Measurements from ENCODE around the gene DCAF12.
"Not testable (repeated sequence)": the region's sequence is repeated elsewhere in the genome, so short reads cannot be mapped to it uniquely, and the experiment has no call there.

The DCAF12 gene

DNA sequence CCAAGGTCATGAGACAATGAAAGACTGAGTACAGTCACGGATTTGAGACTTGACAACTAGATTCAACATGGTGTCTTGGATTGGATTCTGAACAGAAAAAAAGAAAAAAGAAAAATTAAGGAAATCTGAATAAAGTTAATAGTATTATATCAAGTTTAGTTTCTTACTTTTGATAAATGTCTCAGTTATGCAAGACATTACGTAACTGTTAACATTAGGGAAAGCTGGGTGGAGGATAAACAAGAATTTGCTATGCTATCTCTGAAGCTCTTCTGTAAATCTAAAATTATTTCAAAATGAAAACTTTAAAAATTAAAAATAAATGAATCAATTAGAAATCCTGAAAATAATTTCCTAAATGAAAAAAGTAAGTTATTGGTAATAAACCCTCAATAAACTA, 14.4 kb upstream of the DCAF12 start:
- in situ Hi-C loops (cut with MboI; ENCODE audit: low sequenced_read_pairs), result no loop called here
- no peaks in the 10 kb centered on the region for H3K27me3 ChIP-seq (ENCODE audit: low read depth)
- no peak for DNase-seq (ENCODE audit: low spot score in 2 of 2)
- H3K4me3 ChIP-seq, result no peak overlapping the region
- no peaks in the 10 kb centered on the region for H3K4me1 ChIP-seq
- H3K36me3 ChIP-seq (replicated peaks), result no peaks in the 10 kb centered on the region
- no peaks in the 10 kb centered on the region for H3K9me3 ChIP-seq

DNA sequence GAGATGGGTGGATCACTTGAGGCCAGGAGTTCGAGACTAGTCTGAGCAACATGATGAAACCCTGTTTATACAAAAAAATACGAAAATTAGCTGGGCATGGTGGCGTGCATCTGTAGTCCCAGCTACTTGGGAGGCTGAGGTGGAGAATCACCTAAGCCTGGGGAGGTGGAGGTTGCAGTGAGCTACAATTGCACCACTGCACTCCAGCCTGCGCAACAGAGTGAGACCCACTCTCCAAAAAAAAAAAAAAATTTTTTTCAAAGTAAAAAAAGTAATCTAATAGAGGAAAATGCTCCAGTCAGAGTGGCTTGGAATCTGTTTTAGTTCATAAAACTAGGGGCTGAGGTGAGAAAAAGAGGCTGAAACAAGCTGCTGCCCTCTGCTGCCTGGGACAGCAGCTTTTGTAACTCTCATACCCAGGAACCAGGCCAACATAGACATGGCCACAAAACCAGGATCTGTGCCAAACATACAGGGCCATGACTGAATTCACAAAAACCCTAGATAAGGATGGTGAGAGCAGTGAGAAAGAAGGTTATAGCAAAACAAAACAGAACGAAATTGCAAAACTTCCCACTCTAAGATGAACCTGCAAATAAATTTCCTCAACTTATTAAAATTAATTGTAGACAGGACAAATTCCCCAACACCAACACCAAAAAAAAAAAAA, 13.1 kb upstream of the DCAF12 start:
- no peak overlapping the region for H3K4me3 ChIP-seq
- in situ Hi-C loops (cut with MboI; ENCODE audit: low sequenced_read_pairs), result no loop called here
- no peak for DNase-seq (ENCODE audit: low spot score in 2 of 2)
- no peaks in the 10 kb centered on the region for H3K9me3 ChIP-seq
- no peaks in the 10 kb centered on the region for H3K27me3 ChIP-seq (ENCODE audit: low read depth)
- no peaks in the 10 kb centered on the region for H3K36me3 ChIP-seq (replicated peaks)
- no peaks in the 10 kb centered on the region for H3K4me1 ChIP-seq

DNA sequence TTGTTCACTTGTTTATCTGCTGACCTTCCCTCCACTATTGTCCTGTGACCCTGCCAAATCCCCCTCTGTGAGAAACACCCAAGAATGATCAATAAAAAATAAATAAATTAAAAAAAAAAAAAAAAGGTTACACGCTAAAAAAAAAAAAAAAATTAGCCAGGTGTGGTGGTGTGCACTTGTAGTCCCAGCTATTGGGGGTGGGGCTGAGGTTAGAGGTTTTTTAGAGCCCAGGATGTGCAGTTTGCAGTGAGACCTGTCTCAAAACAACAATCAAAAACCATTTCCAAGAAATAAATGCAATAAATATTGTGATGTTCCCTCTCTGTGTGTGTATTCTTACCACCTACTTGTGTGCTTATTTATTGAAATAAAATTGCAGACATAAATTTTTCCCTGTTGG, 12.1 kb upstream of the DCAF12 start:
- DNase-seq (ENCODE audit: low spot score in 2 of 2); H3K4me1 ChIP-seq; H3K4me3 ChIP-seq; H3K36me3 ChIP-seq (replicated peaks); H3K27me3 ChIP-seq (ENCODE audit: low read depth); H3K9me3 ChIP-seq; in situ Hi-C loops (cut with MboI; ENCODE audit: low sequenced_read_pairs): not testable (repeated sequence)

DNA sequence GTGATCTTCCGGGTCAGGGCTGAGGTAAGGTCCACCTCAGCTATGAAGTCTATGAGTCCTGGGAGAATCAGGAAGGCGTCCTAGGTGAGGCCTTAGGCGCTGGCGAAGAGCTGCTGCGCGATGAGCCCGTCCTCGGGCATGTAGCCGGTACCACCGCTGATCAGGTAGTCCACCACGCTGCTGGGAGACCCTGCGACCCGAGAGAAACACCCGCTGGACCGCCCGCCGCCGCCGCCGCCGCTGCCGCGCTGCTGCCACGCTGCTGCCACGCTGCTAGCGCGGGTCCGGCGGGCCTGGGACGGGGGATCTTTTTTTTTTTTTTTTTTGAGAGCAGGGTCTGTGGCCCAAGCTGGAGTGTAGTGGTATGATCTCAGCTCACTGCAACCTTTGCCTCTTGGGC, 8.0 kb upstream of the DCAF12 start:
- Histone ChIP-seq H3K36me3 (replicated peaks) (no peaks in the 10 kb centered on the region), H3K4me3 (no peak overlapping the region), H3K27me3 (ENCODE audit: low read depth) (no peaks in the 10 kb centered on the region), H3K4me1 (no peaks in the 10 kb centered on the region), H3K9me3 (no peaks in the 10 kb centered on the region)
- in situ Hi-C loops (cut with MboI; ENCODE audit: low sequenced_read_pairs), result no loop called here
- no peak for DNase-seq (ENCODE audit: low spot score in 2 of 2)

DNA sequence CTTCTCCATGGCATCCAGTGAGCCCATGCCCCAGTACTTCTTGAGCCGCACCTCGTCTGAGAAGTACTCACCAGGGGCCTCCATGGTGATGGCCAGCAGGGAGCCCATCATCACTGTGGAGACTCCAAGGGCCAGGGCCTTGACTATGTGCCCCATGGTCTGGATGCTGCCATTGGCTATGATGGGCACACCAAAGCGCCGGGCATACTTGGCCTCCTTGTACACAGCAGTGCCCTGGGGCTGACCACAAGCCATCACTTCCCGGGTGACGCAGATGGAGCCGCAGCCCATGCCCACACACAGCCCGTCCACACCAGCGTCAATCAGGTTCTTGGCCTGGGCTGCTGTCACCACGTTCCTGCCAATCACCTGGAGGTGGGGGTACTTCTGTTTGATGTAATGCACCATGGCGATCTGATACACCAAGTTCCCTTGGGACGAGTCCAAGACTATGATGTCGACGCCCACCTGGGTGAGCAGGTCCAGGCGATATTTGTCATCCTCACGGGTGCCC, 7.0 kb upstream of the DCAF12 start:
- Histone ChIP-seq H3K4me1 (no peaks in the 10 kb centered on the region), H3K9me3 (no peaks in the 10 kb centered on the region), H3K4me3 (no peak overlapping the region), H3K27me3 (ENCODE audit: low read depth) (no peaks in the 10 kb centered on the region), H3K36me3 (replicated peaks) (no peaks in the 10 kb centered on the region)
- in situ Hi-C loops (cut with MboI; ENCODE audit: low sequenced_read_pairs), result no loop called here
- DNase-seq (ENCODE audit: low spot score in 2 of 2), result no peak

DNA sequence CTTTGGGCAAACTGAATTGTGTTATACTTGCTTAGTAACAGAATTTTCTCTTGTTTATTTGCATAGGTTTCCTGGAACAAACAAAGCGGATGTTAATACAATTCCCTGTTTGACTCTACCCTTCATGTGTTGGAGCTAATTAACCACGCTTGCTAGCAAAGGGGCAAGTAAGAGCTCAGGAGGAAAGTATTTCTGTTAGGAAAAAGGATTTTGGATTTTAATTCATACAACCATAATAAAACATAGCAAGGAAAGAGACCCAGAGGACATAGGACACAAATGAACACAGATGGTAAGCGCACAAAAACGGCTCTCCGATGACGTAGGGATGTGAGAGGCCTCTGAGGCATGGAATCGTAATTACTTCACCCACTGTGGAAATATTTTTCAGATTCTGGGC, 5.1 kb upstream of the DCAF12 start:
- H3K27me3 ChIP-seq (ENCODE audit: low read depth), result no peaks in the 10 kb centered on the region
- H3K4me1 ChIP-seq, result no peaks in the 10 kb centered on the region; the same call in 1 of the 2 replicates
- no peak overlapping the region for H3K4me3 ChIP-seq
- in situ Hi-C loops (cut with MboI; ENCODE audit: low sequenced_read_pairs), result no loop called here
- H3K36me3 ChIP-seq (replicated peaks), result no peaks in the 10 kb centered on the region
- DNase-seq (ENCODE audit: low spot score in 2 of 2), result no peak
- H3K9me3 ChIP-seq, result no peaks in the 10 kb centered on the region

DNA sequence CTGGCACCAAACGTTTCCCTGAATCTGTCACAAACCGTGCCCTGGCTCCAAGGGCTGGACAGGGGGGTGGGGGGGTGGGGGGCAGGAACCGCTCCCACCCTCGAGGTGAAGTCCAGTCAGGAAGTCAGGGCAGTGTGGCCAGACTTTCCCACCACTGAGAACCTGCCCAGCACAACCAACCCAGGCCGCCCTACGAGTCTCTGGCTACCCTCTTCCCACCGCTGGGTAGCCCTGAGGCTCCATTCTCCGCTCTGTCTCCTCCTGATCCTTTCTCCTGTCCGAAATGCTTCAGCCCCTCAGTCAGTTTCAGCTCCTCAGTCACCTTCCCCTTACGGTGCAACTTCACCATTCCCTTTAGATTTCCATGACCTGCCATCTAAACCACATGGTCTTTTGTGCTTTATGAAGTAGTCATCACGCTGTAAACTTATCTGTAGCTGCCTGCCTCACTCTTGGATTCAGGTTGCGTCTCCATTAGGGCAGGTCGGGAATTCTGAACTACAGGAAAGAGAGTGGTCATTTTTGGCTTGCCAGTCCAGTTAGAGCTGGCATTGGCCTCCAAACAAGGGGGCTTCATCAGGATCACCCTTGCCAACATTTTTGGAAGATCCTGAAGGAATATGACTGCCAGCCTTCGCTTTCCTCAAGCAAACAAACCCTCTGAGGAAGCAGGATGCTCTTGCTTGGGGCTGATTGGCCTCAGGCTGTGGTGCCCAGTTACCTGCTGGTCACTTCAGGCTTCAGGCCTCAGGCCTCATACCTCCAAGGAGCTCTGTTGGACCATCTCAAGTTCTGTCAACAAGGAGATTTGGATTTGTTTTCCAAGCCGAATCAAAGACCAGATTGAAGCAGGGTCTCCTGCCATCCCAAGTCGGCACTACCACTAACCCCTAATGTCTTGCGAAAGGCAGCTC, 794 bp upstream of the DCAF12 start:
- Histone ChIP-seq H3K36me3 (replicated peaks) (peaks cover 20% of the 10 kb centered on the region), H3K4me3 (peak overlapping the region; percentile 77), H3K27me3 (ENCODE audit: low read depth) (no peaks in the 10 kb centered on the region), H3K9me3 (no peaks in the 10 kb centered on the region), H3K4me1 (peaks cover 15% of the 10 kb centered on the region)
- in situ Hi-C loops (cut with MboI; ENCODE audit: low sequenced_read_pairs), result no loop called here
- no peak for DNase-seq (ENCODE audit: low spot score in 2 of 2)

DNA sequence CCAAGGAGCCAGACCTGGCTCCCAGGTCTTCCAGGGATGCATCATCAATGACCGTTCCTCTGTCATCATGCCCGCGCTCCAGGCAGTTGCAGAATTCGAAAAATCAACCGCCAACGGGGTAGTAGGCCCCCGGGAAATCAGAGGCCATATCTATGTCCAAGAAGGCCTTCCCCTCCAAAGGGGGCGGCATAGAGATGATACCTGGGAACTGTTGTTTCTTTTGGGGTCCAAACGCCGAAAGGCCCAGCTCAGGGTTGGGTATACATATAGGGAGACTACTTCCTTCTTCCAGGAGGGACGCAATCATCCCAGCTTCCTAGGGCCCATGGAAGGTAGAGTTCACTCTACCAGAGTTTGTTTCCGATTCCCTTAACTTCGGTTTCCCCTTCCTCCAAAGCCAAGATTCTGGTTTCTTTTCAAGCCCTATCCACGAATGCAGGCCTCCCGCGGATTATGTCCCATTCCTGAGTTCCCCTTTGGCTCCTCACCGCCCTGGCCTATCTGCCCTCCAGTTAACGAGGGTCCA, 754 bp downstream of the DCAF12 start:
- Histone ChIP-seq H3K9me3 (no peaks in the 10 kb centered on the region), H3K4me3 (peak overlapping the region; percentile 77), H3K4me1 (peaks cover 15% of the 10 kb centered on the region), H3K27me3 (ENCODE audit: low read depth) (no peaks in the 10 kb centered on the region), H3K36me3 (replicated peaks) (peaks cover 31% of the 10 kb centered on the region)
- in situ Hi-C loops (cut with MboI; ENCODE audit: low sequenced_read_pairs), result no loop called here
- peak; percentile 8 to 27 for DNase-seq (ENCODE audit: low spot score in 2 of 2)

DNA sequence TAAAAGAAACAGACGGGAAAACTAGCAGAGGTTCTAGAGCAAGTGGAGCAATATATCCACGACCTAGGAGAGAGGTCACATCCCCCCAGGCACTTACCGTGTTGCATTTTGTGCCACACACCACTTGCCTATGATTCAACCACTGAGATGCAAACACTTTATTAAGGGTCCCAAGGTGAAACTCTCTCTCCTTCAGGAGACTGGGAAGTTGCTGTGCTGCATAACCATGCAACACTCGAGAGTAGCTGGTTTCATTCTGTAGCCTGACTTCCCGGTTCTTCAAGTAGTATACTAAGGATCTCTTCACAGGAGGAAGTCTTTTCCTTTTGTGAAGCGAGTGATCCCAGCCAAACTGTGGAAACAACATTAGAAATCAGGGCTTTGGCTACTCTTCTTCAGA, 1.6 kb downstream of the DCAF12 start:
- in situ Hi-C loops (cut with MboI; ENCODE audit: low sequenced_read_pairs), result no loop called here
- peak overlapping the region; percentile 77 for H3K4me3 ChIP-seq
- H3K27me3 ChIP-seq (ENCODE audit: low read depth), result no peaks in the 10 kb centered on the region
- peaks cover 15% of the 10 kb centered on the region for H3K4me1 ChIP-seq
- no peaks in the 10 kb centered on the region for H3K9me3 ChIP-seq
- peaks cover 31% of the 10 kb centered on the region for H3K36me3 ChIP-seq (replicated peaks)
- DNase-seq (ENCODE audit: low spot score in 2 of 2), result no peak

DNA sequence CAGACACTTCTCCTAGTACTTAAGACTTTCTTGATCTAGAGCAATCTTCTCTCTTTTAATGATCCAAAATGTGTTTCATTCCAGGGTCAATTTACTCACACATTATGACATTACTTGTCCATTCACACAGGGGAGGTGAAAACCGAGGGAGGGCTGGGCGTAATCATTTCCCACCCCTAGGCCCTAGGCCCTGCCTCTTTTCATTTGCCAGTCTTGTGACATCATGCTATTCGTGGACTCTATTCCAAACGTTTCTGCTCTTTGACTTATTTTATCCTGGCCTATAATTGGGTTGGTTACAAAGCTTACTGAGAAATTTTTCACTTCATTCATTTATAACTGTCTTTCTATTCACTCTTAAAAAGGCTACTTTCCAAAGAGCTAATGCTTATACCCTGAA, 2.4 kb downstream of the DCAF12 start:
- in situ Hi-C loops (cut with MboI; ENCODE audit: low sequenced_read_pairs), result no loop called here
- Histone ChIP-seq H3K4me3 (peak overlapping the region; percentile 77; the same call in 1 of the 2 replicates), H3K4me1 (peaks cover 15% of the 10 kb centered on the region), H3K27me3 (ENCODE audit: low read depth) (no peaks in the 10 kb centered on the region), H3K36me3 (replicated peaks) (peaks cover 31% of the 10 kb centered on the region), H3K9me3 (no peaks in the 10 kb centered on the region)
- DNase-seq (ENCODE audit: low spot score in 2 of 2), result peak in 1 of 2 experiments; percentile 44

DNA sequence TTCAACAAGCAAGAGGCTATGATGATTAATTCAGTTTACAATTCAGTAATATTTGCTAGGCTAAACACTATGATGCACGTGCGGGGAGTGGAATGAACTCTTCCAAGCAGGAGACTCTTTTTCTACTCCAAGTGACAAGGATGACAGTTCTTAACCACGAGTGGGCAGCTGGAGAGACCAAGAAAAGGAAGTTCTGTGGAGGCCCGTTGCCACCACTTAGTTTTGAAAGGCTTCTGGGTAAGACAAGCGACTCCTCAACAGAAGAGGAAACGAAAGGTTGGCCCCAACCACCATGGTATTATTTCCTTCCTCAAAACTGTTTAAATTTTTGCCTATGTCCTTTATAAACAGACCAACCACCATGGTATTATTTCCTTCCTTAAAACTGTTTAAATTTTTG, 2.8 kb downstream of the DCAF12 start:
- no peak overlapping the region for H3K4me3 ChIP-seq
- no peaks in the 10 kb centered on the region for H3K9me3 ChIP-seq
- no peaks in the 10 kb centered on the region for H3K27me3 ChIP-seq (ENCODE audit: low read depth)
- H3K36me3 ChIP-seq (replicated peaks), result peaks cover 31% of the 10 kb centered on the region
- no peak for DNase-seq (ENCODE audit: low spot score in 2 of 2)
- in situ Hi-C loops (cut with MboI; ENCODE audit: low sequenced_read_pairs), result no loop called here
- peaks cover 15% of the 10 kb centered on the region for H3K4me1 ChIP-seq

DNA sequence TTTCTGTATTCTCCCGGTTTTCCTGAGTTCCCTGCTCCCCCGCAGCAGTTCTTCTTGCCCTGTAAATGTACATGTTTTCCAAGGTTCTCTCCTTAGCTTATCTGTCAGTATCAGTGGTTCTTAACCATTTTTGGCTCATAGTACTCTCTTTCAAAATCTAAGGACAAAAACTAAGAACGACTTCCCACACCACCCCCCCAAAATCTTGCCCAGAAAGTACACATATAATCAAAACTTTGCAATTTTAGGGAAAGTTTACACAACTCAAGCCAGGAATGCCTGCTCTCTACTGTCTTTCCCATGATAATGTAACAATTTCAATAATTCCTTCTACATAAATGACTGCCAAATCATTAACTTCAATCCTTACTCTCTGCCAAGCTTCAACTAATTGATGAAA, 4.5 kb downstream of the DCAF12 start:
- Histone ChIP-seq H3K4me3 (no peak overlapping the region), H3K9me3 (no peaks in the 10 kb centered on the region), H3K36me3 (replicated peaks) (peaks cover 47% of the 10 kb centered on the region), H3K4me1 (peaks cover 15% of the 10 kb centered on the region), H3K27me3 (ENCODE audit: low read depth) (no peaks in the 10 kb centered on the region)
- in situ Hi-C loops (cut with MboI; ENCODE audit: low sequenced_read_pairs), result no loop called here
- DNase-seq (ENCODE audit: low spot score in 2 of 2), result no peak

DNA sequence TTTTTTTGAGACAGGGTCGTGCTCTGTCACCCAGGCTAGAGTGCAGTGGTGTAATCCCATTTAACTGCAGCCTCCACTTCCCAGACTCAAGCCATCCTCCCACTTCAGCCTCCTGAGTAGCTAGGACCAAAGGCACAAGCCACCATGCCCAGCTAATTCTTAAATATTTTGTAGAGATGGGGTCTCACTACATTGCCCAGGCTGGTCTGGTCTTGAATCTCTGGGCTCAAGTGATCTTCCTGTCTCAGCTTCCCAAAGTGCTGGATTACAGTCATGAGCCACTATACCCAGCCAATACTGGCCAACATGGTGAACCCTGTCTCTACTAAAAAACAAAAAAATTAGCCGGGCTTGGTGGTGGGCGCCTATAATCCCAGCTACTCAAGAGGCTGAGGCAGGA, 6.8 kb downstream of the DCAF12 start:
- in situ Hi-C loops (cut with MboI; ENCODE audit: low sequenced_read_pairs), result no loop called here
- DNase-seq (ENCODE audit: low spot score in 2 of 2), result no peak
- Histone ChIP-seq H3K36me3 (replicated peaks) (peaks cover 64% of the 10 kb centered on the region), H3K27me3 (ENCODE audit: low read depth) (no peaks in the 10 kb centered on the region), H3K9me3 (no peaks in the 10 kb centered on the region), H3K4me3 (no peak overlapping the region), H3K4me1 (peaks cover 12% of the 10 kb centered on the region)

DNA sequence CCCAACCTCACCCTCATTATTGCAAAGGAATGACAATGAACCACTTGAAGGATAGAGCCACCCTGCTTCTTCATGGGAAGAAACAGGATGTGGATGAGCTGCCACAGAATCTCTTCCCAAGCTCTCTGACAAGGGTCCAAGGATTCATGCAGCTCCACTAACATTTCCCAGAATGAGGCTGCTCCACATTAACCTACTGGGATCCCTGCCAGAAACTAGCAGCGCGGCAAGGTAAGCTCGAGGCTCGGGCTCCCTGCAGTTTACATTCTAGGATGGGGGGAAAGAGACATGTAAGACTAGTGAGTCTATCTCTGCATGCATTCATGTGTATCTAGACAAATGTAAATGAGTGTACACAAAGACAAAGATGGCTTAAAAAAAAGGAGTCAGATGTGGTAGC, 12.1 kb downstream of the DCAF12 start:
- H3K4me1 ChIP-seq, result no peaks in the 10 kb centered on the region
- DNase-seq (ENCODE audit: low spot score in 2 of 2), result no peak
- H3K4me3 ChIP-seq, result no peak overlapping the region
- H3K27me3 ChIP-seq (ENCODE audit: low read depth), result no peaks in the 10 kb centered on the region
- H3K9me3 ChIP-seq, result no peaks in the 10 kb centered on the region
- in situ Hi-C loops (cut with MboI; ENCODE audit: low sequenced_read_pairs), result no loop called here
- H3K36me3 ChIP-seq (replicated peaks), result peaks cover 59% of the 10 kb centered on the region

All from HAP-1 (cell line).